Measurements from ENCODE around the gene ANKRD23.

ANKRD23 gene

DNA sequence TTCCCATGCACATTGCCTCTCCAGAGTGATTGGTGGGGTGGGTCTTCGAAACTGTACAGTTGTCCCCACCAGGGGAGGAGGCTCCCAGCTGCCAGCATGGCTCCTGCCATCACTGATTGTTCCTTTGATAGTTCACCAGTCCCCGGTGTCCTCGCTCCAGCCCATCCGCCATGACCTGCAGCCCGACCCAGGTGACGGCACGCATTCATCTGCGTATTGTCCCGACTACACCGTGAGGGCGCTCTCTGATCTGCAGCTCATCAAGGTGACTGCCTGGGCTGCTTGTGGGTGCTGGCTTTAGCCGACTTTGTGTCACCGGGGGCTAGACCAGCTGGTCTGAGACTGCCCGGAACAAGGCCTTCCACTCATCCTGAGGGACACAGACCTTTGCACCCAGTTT lies 15.4 kb downstream of the ANKRD23 start:
- no peaks in the 10 kb centered on the region for H3K27me3 ChIP-seq (replicated peaks; ENCODE audit: control insufficient read depth, insufficient read depth, low read length)
- TF ChIP-seq, protein P1, sequence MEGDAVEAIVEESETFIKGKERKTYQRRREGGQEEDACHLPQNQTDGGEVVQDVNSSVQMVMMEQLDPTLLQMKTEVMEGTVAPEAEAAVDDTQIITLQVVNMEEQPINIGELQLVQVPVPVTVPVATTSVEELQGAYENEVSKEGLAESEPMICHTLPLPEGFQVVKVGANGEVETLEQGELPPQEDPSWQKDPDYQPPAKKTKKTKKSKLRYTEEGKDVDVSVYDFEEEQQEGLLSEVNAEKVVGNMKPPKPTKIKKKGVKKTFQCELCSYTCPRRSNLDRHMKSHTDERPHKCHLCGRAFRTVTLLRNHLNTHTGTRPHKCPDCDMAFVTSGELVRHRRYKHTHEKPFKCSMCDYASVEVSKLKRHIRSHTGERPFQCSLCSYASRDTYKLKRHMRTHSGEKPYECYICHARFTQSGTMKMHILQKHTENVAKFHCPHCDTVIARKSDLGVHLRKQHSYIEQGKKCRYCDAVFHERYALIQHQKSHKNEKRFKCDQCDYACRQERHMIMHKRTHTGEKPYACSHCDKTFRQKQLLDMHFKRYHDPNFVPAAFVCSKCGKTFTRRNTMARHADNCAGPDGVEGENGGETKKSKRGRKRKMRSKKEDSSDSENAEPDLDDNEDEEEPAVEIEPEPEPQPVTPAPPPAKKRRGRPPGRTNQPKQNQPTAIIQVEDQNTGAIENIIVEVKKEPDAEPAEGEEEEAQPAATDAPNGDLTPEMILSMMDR (IDR thresholded peaks at IDR 0.05; ENCODE audit: insufficient read depth, low read length, poor library complexity, severe bottlenecking) = no peak
- H3K4me3 ChIP-seq (replicated peaks; ENCODE audit: low read depth, low read length) = no peak overlapping the region
- H3K36me3 ChIP-seq (ENCODE audit: control insufficient read depth, insufficient read depth, low read length) = peaks cover 27% of the 10 kb centered on the region
- no peak for DNase-seq (ENCODE audit: extremely low read depth, insufficient read length)

DNA sequence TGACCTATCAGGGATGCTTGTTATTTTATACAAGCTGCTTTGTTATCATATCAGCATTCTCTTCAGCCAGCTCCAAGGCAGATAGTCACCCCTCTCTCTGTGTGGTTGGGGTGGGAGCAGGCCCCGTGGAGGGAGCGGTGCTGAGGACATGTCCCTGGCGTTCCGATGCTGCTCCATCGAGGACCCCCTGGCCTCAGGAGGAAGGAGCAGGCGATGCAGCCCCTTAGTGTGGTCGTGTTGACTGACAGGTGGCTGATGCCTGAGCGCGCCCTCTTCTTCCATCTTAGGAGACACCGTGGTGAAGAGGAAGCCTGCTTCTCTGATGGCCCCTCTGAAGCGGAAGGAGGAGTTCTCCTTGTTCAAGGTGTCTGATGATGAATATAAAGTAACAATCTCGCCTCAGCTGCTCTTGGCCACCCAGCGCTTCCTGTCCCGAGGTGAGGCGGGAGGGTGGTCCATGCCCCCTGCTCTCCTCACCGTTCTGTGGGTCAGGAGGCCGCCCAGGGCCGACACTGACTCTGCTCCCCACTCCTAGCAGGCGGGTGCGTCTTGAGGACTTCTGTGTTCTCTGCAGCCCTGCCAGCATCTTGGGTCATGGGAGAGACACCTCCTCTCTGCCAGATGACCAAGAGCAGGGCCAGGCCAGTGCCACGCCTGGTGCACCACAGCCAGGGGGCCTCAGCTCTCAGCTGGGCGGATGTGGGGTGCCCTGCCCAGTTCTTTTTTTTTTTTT lies 17.1 kb downstream of the ANKRD23 start:
- H3K36me3 ChIP-seq (ENCODE audit: control insufficient read depth, insufficient read depth, low read length) = peaks cover 22% of the 10 kb centered on the region
- TF ChIP-seq, protein P1 (IDR thresholded peaks at IDR 0.05; ENCODE audit: insufficient read depth, low read length, poor library complexity, severe bottlenecking) = no peak
- DNase-seq (ENCODE audit: extremely low read depth, insufficient read length) = no peak
- no peak overlapping the region for H3K4me3 ChIP-seq (replicated peaks; ENCODE audit: low read depth, low read length)
- no peaks in the 10 kb centered on the region for H3K27me3 ChIP-seq (replicated peaks; ENCODE audit: control insufficient read depth, insufficient read depth, low read length)

DNA sequence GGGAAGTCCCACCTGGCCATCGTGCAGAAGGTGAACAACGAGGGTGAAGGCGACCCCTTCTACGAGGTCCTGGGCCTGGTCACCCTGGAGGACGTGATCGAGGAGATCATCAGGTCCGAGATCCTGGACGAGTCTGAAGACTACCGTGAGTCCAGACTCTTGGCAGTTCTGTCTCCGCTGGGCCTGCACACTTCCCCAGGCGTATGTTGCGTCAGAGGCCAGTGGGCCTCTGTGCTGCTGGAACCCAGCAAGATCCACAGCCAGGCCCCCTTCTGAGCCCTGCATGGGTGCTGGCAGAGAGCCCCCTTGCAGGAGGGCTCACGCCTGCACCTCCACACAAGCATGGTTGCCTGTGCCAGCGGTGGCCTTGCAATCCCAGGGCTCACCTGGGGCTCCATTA lies 18.8 kb downstream of the ANKRD23 start:
- TF ChIP-seq, protein P1 (IDR thresholded peaks at IDR 0.05; ENCODE audit: insufficient read depth, low read length, poor library complexity, severe bottlenecking) = no peak
- H3K4me3 ChIP-seq (replicated peaks; ENCODE audit: low read depth, low read length) = no peak overlapping the region
- H3K36me3 ChIP-seq (ENCODE audit: control insufficient read depth, insufficient read depth, low read length) = peaks cover 22% of the 10 kb centered on the region
- H3K27me3 ChIP-seq (replicated peaks; ENCODE audit: control insufficient read depth, insufficient read depth, low read length) = no peaks in the 10 kb centered on the region
- DNase-seq (ENCODE audit: extremely low read depth, insufficient read length) = no peak

DNA sequence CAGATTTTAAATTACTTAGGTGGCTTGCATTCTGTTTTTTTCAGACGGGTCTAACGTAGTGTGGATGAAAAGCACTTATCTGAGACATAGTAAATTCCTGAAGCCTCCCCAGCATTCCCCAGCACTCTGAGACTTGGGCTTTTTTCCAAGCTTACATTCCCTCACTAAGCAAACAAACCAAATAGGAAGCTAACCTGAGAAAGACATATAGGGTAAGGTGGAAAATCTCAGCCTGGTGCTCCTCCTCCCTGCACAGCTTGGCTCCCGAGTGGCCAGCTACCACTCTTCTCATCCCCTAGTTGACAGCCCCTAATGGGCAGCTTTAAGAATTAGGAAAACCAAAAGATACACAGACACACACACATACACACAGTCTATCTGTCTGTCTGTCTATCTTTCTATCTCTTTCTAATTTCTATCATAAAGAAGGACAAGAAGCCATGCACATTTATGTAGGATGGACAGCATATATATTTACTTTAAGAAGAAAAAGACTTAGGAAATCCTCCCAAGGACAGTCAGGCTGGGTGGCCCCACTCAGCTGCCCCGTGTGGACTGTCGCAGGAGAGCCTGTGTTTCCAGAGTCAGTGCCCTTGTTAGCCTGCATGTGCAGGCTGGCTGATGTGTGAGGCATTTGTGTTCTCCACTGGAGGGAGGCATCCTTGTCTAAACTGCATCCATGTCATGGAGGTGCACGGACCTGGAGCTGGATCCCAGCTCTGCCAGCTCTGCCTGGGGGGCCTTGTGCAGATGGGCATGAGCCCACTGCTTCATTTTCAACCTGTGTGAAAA lies 19.5 kb downstream of the ANKRD23 start:
- TF ChIP-seq, protein P1 (IDR thresholded peaks at IDR 0.05; ENCODE audit: insufficient read depth, low read length, poor library complexity, severe bottlenecking) = no peak
- Histone ChIP-seq H3K4me3 (replicated peaks; ENCODE audit: low read depth, low read length) (no peak overlapping the region), H3K36me3 (ENCODE audit: control insufficient read depth, insufficient read depth, low read length) (peaks cover 20% of the 10 kb centered on the region), H3K27me3 (replicated peaks; ENCODE audit: control insufficient read depth, insufficient read depth, low read length) (no peaks in the 10 kb centered on the region)
- no peak for DNase-seq (ENCODE audit: extremely low read depth, insufficient read length)

DNA sequence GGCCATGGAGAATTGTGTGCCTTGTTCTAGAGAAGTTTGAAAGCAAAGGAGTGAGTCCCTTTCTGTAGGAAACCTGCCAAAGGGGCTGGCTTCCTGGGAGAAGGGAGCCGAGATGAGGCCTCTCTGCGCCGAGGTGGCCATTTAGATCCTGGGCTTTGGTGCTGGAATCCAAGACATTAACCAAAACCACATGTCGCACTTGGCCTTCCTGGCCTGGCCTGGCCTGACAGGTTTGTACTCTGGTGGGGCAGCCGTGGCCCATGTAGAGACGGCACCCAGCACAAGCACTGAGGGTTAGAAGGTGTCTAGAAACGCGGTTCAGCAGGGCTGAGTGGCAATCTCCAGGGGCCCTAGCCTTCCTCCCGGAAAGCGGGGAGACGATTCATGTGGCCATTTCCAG lies 20.6 kb downstream of the ANKRD23 start:
- DNase-seq (ENCODE audit: extremely low read depth, insufficient read length) = no peak
- H3K36me3 ChIP-seq (ENCODE audit: control insufficient read depth, insufficient read depth, low read length) = peaks cover 16% of the 10 kb centered on the region
- TF ChIP-seq, protein P1 (IDR thresholded peaks at IDR 0.05; ENCODE audit: insufficient read depth, low read length, poor library complexity, severe bottlenecking) = no peak
- H3K4me3 ChIP-seq (replicated peaks; ENCODE audit: low read depth, low read length) = no peak overlapping the region
- H3K27me3 ChIP-seq (replicated peaks; ENCODE audit: control insufficient read depth, insufficient read depth, low read length) = no peaks in the 10 kb centered on the region
